Stimulated activated CD8-positive, alpha-beta memory T cell treated with anti-CD3 and anti-CD28 coated beads, Interleukin-2, amount 100 ng/mL, for 1 hour (primary cell): ENCODE data around the gene CLECL1.
"Not testable (repeated sequence)": the region's sequence is repeated elsewhere in the genome, so short reads cannot be mapped to it uniquely, and the experiment has no call there.

Experiments
- DNase-seq, 2 donors: peaks; one replicate each; pipeline ENCODE4 v3.0.0-alpha.2; 2020; ENCODE audit warnings: low read depth in 2 of 2

CLECL1 gene

GRCh38 chr12:9719790-9720189 is 13.1 kb downstream of the CLECL1 start:
- no peak for DNase-seq

GRCh38 chr12:9718968-9719367 is 13.9 kb downstream of the CLECL1 start:
- DNase-seq = no peak

- no peak for DNase-seq
Observed at GRCh38 chr12:9717070-9717925, 15.6 kb downstream of the CLECL1 start.

- DNase-seq = not testable (repeated sequence)
Observed at GRCh38 chr12:9713032-9713558, 19.8 kb downstream of the CLECL1 start.

GRCh38 chr12:9711664-9712063 is 21.2 kb downstream of the CLECL1 start:
- no peak for DNase-seq

DNA sequence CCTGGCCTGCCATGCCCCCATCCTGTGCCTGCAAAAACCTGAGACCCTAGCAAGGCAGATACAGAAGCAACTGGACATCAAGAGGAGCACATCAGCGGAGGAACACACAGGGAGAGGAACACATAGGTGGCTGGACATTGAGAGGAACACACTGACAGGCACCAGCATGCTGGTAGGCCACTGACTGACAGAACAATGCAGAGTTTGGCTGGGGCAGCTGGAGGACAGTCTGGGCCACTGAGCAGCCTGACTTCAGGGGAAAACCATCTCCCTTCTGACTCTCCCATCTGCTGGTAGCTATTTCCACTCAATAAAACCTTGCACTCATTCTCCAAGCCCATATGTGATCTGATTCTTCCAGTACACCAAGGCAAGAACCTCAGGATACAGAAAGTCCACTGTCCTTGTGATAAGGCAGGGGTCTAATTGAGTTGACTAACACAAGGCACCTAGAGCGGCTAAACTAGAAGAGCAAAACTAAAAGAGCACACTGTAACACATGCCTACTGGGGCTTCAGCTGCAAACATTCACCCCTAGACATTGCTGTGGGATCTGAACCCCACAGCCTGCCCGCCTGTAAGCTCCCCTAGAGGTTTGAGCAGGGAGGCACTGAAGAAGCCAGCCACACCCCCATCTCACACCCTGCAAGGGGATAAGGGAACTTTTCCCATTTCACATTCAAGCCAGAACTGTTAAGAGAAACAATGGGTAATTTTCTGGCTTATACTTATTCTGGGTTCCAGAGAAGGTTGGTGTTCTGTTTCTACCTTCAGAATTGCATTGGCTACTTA is 22.1 kb downstream of the CLECL1 start:
- no peak for DNase-seq

DNA sequence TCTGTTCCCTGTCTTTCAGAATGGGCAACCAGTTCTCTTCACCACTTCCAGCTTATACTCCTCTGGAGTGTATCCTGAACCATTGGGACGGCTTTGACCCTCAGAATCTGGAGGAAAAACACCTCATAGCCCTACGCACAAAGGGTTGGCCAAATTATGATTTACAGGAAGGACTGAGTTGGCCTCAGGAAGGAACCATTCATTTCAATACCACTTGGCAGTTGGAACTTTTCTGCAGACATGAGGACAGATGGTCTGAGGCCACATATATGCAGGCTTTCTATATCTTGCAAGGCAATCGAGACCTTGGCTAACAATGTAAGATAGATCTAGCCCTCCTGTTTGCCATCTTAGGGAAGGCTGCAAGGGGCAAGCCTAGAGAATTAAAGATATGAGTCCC is 24.0 kb downstream of the CLECL1 start:
- DNase-seq = no peak

- peak; percentile 31 to 35 for DNase-seq
Observed at GRCh38 chr12:9707864-9708808, 24.8 kb downstream of the CLECL1 start.

DNA sequence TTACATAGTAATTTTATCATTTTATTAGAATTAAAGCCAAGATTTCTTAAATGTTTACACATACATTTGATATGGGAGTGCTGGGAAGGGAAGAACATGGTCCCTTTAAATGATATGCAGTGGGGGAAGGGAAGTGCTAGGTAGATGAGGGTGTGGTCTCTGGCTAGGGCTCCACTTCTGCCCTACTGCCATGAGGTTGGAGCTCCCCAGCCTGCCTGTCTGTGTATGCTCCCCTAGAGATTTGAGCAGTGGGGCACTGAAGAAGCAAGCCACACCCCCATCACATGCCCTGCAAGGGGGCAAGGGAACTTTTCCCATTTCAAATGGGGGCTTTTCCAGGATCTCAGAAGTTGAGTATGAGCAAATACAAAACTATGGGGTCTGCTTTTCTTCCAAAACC is 25.5 kb downstream of the CLECL1 start:
- no peak for DNase-seq

DNA sequence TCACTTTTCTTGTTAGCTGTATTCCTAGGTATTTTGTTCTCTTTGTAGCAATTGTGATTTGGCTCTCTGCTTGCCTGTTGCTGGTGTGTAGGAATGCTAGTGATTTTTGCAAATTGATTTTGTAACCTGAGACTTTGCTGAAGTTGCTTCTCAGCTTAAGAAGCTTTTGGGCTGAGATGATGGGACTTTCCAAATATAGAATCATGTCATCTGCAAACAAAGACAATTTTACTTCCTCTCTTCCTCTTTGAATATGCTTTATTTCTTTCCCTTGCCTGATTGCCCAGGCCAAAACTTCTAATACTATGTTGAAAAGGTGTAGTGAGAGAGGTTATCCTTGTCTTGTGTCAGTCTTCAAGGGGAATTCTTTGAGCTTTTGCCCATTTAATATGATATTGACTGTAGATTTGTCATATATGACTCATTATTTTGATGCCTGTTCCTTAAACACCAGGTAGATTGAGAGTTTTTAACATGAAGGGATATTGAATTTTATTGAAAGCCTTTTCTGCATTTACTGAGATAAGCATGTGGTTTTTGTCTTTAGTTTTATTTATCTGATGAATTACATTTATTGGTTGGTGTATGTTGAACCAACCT is 26.7 kb downstream of the CLECL1 start:
- no peak for DNase-seq

GRCh38 chr12:9704561-9704960 is 28.3 kb downstream of the CLECL1 start:
- DNase-seq = not testable (repeated sequence)

GRCh38 chr12:9702255-9702654 is 30.6 kb downstream of the CLECL1 start:
- DNase-seq = no peak

DNA sequence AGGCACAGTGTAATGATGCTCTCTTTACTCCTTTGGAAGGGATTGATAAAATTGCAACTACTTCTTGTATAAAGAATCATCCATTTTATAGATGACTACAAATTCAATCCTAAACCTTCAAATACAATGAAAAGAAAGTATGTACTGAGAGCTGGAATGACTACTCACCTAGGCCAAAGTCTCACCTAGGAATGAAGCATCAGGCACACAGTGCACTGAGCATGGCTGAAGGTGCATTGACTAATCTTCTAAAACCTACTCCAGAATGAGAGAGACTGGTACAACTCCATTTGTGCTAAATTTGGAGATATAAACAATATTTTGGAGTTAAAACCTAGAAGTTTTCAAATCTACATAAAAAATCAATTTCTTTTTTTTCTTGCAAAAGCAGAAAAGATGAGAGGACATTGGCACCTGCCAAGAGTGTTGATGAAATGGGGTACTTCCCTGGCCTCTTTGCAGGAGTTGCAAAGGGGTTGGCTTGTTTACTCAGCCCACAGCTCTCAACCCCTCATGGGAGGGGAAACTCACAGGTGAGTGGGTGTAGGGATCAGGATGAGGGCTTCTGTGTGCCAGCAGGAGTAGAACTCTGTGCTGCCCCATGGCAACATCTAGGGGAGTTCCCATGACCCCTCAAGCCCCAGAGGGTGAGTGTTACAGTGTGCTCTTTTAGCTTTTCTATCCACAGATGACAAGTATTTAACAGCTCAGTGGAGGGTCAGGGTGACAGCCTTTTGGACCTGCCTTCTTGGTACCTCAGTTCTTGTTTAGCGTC is 31.3 kb downstream of the CLECL1 start:
- DNase-seq = no peak

- DNase-seq = no peak
Observed at GRCh38 chr12:9700606-9700956, 32.3 kb downstream of the CLECL1 start.

- DNase-seq = no peak
Observed at GRCh38 chr12:9699898-9700605, 32.8 kb downstream of the CLECL1 start.

- DNase-seq = no peak
Observed at GRCh38 chr12:9699269-9699897, 33.5 kb downstream of the CLECL1 start.

DNA sequence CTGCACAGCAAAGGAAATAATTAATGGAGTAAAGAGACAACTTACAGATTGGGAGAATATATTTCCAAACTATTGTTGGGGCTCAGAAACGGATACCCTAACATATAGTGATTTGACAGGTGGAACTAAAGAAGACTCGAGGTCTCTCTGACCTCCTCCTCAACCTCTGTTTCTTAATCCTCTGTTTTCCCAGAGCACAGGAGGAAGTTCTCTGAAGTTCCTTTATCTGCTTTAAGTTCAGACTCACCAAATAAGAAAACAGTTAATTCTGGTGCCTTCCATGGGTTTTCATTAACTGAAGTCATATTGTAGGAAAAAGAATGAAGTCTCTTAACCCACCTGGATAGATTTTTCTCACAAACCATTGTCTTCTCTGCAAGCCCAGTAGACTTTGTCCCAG is 34.2 kb downstream of the CLECL1 start:
- no peak for DNase-seq

DNA sequence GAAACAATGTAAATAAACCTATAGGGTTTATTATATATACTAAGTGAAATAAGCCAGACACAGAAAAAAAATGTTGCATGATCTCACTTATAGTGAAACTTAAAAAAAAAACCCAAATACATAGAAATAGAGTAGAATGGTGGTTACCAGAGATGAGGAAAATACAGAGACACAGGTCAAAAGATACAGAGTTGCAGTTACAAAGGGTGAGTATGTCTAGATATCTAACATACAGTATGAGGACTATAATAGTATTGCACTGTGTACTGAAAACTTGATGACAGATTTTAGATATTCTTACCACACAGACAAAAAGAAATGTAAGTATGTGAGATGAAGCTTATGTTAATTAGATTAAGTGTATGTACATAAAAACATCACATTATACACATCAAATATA is 35.3 kb downstream of the CLECL1 start:
- DNase-seq = no peak

- DNase-seq = not testable (repeated sequence)
Observed at GRCh38 chr12:9695661-9696060, 37.2 kb downstream of the CLECL1 start.
